SU-DHL-6 (cell line): ENCODE measurements around the gene IL20RA.

Experiments used
- H2AFZ ChIP-seq: fragments of 200-600 bp; sonication (generic); 2 replicates; pipeline ENCODE4 v1.6.1; 2014; ENCODE audit warnings: low read depth, mild to moderate bottlenecking, moderate library complexity, mixed read lengths, antibody characterized with exemption, low read length; ENCODE audit not compliant: severe bottlenecking
- H3F3A ChIP-seq: fragments of 200-600 bp; shearing (Covaris generic); 2 replicates; pipeline ENCODE4 v1.6.0; 2016; ENCODE audit warnings: antibody characterized with exemption, mild to moderate bottlenecking; ENCODE audit not compliant: insufficient read depth
- H3K27ac ChIP-seq: fragments of 200-600 bp; sonication (generic); 2 replicates; pipeline ENCODE4 v1.5.1; 2016; ENCODE audit warnings: low read depth, mild to moderate bottlenecking, low read length, moderate library complexity, mixed read lengths
- H3K27me3 ChIP-seq: fragments of 200-600 bp; sonication (generic), shearing (Covaris generic); 2 replicates; pipeline ENCODE4 v1.6.0; 2014; ENCODE audit warnings: mild to moderate bottlenecking, low read length
- H3K36me3 ChIP-seq: fragments of 200-600 bp; sonication (generic); 2 replicates; pipeline ENCODE4 v1.6.1; 2014; ENCODE audit warnings: mild to moderate bottlenecking, low read length, mixed read lengths
- H3K4me2 ChIP-seq: fragments of 300-600, 200-600 bp; shearing (Covaris generic), sonication (generic); 2 replicates; pipeline ENCODE4 v1.6.0; 2014; ENCODE audit warnings: low read length, low read depth, mild to moderate bottlenecking; ENCODE audit not compliant: poor library complexity, severe bottlenecking
- H3K4me3 ChIP-seq: fragments of 200-600 bp; sonication (generic); 2 replicates; pipeline ENCODE4 v1.5.1; 2014; ENCODE audit warnings: antibody characterized with exemption, low read length, mild to moderate bottlenecking, mixed read lengths; ENCODE audit not compliant: insufficient read depth, poor library complexity, severe bottlenecking
- H3K79me2 ChIP-seq: fragments of 200-600 bp; sonication (generic); 2 replicates; pipeline ENCODE4 v1.6.1; 2014; ENCODE audit warnings: mild to moderate bottlenecking, low read length, moderate library complexity; ENCODE audit not compliant: insufficient read depth
- H3K9ac ChIP-seq: fragments of 200-600 bp; sonication (generic); 2 replicates; pipeline ENCODE4 v1.7.0; 2014; ENCODE audit warnings: mild to moderate bottlenecking, low read length
- H3K9me2 ChIP-seq: fragments of 200-600 bp; sonication (generic); replicated peaks from 2 replicates; pipeline ENCODE4 v1.6.1; 2014; ENCODE audit warnings: low read length; ENCODE audit not compliant: insufficient read depth
- H3K9me3 ChIP-seq: fragments of 200-600 bp; sonication (generic); 2 replicates; pipeline ENCODE4 v1.6.1; 2014; ENCODE audit warnings: low read length, mixed read lengths; ENCODE audit not compliant: insufficient read depth
- H4K20me1 ChIP-seq: fragments of 200-600 bp; sonication (generic); 2 replicates; pipeline ENCODE4 v1.6.1; 2014; ENCODE audit warnings: low read depth, mild to moderate bottlenecking, antibody characterized with exemption, low read length, moderate library complexity, mixed read lengths
- CTCF ChIP-seq: fragments of 200-600 bp; sonication (generic); IDR thresholded peaks from one replicate; pipeline ENCODE4 v1.5.1; 2017; ENCODE audit warnings: antibody characterized with exemption, mild to moderate bottlenecking, low read length, moderate library complexity; ENCODE audit not compliant: insufficient read depth, poor library complexity, severe bottlenecking
- EZH2phosphoT487 ChIP-seq: fragments of 200-600 bp; sonication (generic), shearing (Covaris generic); conservative IDR thresholded peaks from 2 replicates; pipeline ENCODE4 v1.6.1; 2018; ENCODE audit warnings: mild to moderate bottlenecking, antibody characterized with exemption, low read length, moderate library complexity, mixed read lengths

The IL20RA gene

GRCh38 chr6:137089305-137089704, 44.5 kb upstream of the IL20RA start:
- Histone ChIP-seq H3K27ac (no peak overlapping the region), H3K9me2 (no peaks in the 10 kb centered on the region), H3K4me2 (no peak overlapping the region), H3K9ac (no peak overlapping the region), H3F3A (no peaks in the 10 kb centered on the region), H2AFZ (no peak overlapping the region), H3K9me3 (no peaks in the 10 kb centered on the region), H3K4me3 (no peak overlapping the region), H3K36me3 (no peaks in the 10 kb centered on the region), H3K79me2 (no peaks in the 10 kb centered on the region), H3K27me3 (no peaks in the 10 kb centered on the region), H4K20me1 (no peaks in the 10 kb centered on the region)
- no peak for TF ChIP-seq CTCF
- TF ChIP-seq EZH2phosphoT487, result no peak

GRCh38 chr6:137087902-137088301, 43.1 kb upstream of the IL20RA start:
- H3K4me2 ChIP-seq, result no peak overlapping the region
- no peak overlapping the region for H3K27ac ChIP-seq
- no peaks in the 10 kb centered on the region for H3K9me3 ChIP-seq
- TF ChIP-seq CTCF (no peak), EZH2phosphoT487 (no peak)
- no peaks in the 10 kb centered on the region for H3K36me3 ChIP-seq
- H2AFZ ChIP-seq, result no peak overlapping the region
- no peaks in the 10 kb centered on the region for H3K79me2 ChIP-seq
- no peak overlapping the region for H3K4me3 ChIP-seq
- H4K20me1 ChIP-seq, result no peaks in the 10 kb centered on the region
- H3K9ac ChIP-seq, result no peak overlapping the region
- H3K9me2 ChIP-seq, result no peaks in the 10 kb centered on the region
- H3F3A ChIP-seq, result no peaks in the 10 kb centered on the region
- H3K27me3 ChIP-seq, result no peaks in the 10 kb centered on the region

GRCh38 chr6:137086031-137086430, 41.3 kb upstream of the IL20RA start:
- Histone ChIP-seq H3K79me2 (no peaks in the 10 kb centered on the region), H3K9me3 (no peaks in the 10 kb centered on the region), H4K20me1 (no peaks in the 10 kb centered on the region), H3F3A (no peaks in the 10 kb centered on the region), H3K9ac (no peak overlapping the region), H3K27me3 (no peaks in the 10 kb centered on the region), H3K4me2 (no peak overlapping the region), H3K9me2 (no peaks in the 10 kb centered on the region), H3K4me3 (no peak overlapping the region), H2AFZ (no peak overlapping the region), H3K27ac (no peak overlapping the region), H3K36me3 (no peaks in the 10 kb centered on the region)
- TF ChIP-seq CTCF (no peak), EZH2phosphoT487 (no peak)
